GM12892 (cell line): ENCODE results near the gene SLIT3.

Experiments
- POLR2A ChIP-seq: IDR thresholded peaks from 2 replicates; pipeline ENCODE4 v1.6.1; 2011; ENCODE audit warnings: low read depth, low read length, control low read depth
- POLR2AphosphoS5 ChIP-seq: IDR thresholded peaks from 2 replicates; pipeline ENCODE4 v1.6.1; 2011; ENCODE audit warnings: low read depth, low read length, control low read depth
- TAF1 ChIP-seq: IDR thresholded peaks from 2 replicates; pipeline ENCODE4 v1.6.1; 2011; ENCODE audit warnings: low read depth, mild to moderate bottlenecking, control low read depth, low read length, borderline replicate concordance

DNA sequence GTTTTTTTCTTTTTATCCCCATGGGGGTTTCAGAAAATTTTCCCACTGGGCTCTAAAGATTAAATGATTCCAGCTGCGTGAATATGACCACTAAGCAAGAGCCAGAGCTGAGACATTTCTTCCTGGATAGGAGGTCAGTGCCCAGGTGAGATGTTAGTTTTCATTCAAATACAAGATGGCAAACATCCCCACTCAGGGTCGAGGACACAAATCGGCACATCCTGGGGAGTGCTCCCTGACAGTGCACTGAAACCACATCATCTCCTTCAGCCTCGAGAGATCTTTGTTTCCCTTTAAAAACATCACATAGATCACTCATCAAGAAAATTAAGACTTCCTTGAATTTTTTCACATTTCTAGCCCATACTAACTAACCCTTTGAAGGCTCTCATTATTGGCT, 448.6 kb downstream of the SLIT3 start:
- no peak for TF ChIP-seq POLR2A
- TF ChIP-seq POLR2AphosphoS5: no peak
- TF ChIP-seq TAF1: no peak
